Heart right ventricle (tissue), 16 donors: ENCODE data around the gene CORO2A. TPM values are rescaled to one million over a fixed set of nuclear protein-coding genes. Genes with fewer than 3 reads are reported as not detected.

Experiments used
- ATAC-seq, 8 donors: fragments of 200-7000 bp; cut with Tn5 transposase; one replicate each; pipeline ENCODE4 v1.9.1; 2020; ENCODE audit warnings: mild to moderate bottlenecking in 8 of 8, moderate library complexity in 8 of 8, moderate number of reproducible peaks in 1 of 8
- DNase-seq, 2 donors: peaks; one replicate each; pipeline ENCODE4 v3.0.0-alpha.2; 2020
- H3K27ac ChIP-seq, 10 donors: fragments of 200-600 bp; sonication (generic) in 2 of 10; one replicate each; pipeline versions ENCODE4 v1.5.0 to v1.8.0; 2020 to 2022; ENCODE audit warnings: mild to moderate bottlenecking in 3 of 10
- H3K27me3 ChIP-seq, 7 donors: fragments of 200-600 bp; one replicate each; pipeline ENCODE4 v1.8.0; 2021 to 2022; ENCODE audit warnings: mild to moderate bottlenecking in 2 of 7
- H3K36me3 ChIP-seq, 9 donors: fragments of 200-600 bp; sonication (generic) in 1 of 9; one replicate each; pipeline versions ENCODE4 v1.5.0 to v1.8.0; 2020 to 2022; ENCODE audit warnings: mild to moderate bottlenecking in 2 of 9
- H3K4me1 ChIP-seq, 9 donors: fragments of 200-600 bp; sonication (generic) in 1 of 9; one replicate each; pipeline versions ENCODE4 v1.5.0 to v1.8.0; 2020 to 2022; ENCODE audit warnings: mild to moderate bottlenecking in 4 of 9
- H3K4me3 ChIP-seq, 10 donors: fragments of 200-600 bp; sonication (generic) in 2 of 10; one replicate each; pipeline versions ENCODE4 v1.5.0 to v1.8.0; 2020 to 2022; ENCODE audit warnings: mild to moderate bottlenecking in 7 of 10, moderate library complexity in 2 of 10
- H3K9me3 ChIP-seq, 11 donors: fragments of 200-600 bp in 10 of 11; sonication (generic) in 2 of 11; one replicate each; pipeline versions ENCODE4 v1.5.0 to v1.8.0; 2013 to 2022; ENCODE audit warnings: mild to moderate bottlenecking in 2 of 11, control low read depth in 1 of 11, moderate library complexity in 1 of 11
- WGBS, 2 donors: extraction: QIAGEN DNeasy Blood & Tissue Kit; methylation state at CpG; one replicate each; pipeline ENCODE4 v1.1.7; 2013; ENCODE audit warnings: inconsistent platforms in 1 of 2; 5-methylcytosine and 5-hydroxymethylcytosine counted together
- intact Hi-C, 10 donors: fragments of 100-400 bp; cut with DNase I; formaldehyde crosslinking; loops; one replicate each; pipeline versions ENCODE4 v1.11.1 to v1.14.2; 2022
- polyA plus RNA-seq, 2 donors: library from polyadenylated mRNA; stranded (reverse); fragments of 200-250 nt; gene quantifications; one replicate each; pipeline ENCODE4 v1.2.3, GENCODE V29; 2013
- total RNA-seq, 10 donors: library from RNA; stranded (reverse); fragmentation: NEBNext Ultra II Directional in 3 of 10; extraction: Animal tissue kit (Norgen Biotek cat#: 25700) in 3 of 10; gene quantifications; one replicate each; pipeline versions ENCODE4 v1.2.1 to v1.2.4, GENCODE V29; 2021 to 2023
- TF ChIP-seq, protein P1 (sequence below), 9 donors: fragments of 200-600 bp; sonication (generic) in 2 of 9; IDR thresholded peaks; one replicate each; pipeline versions ENCODE4 v1.5.0 to v1.8.0; 2021 to 2022; ENCODE audit warnings: antibody characterized with exemption in 9 of 9, mild to moderate bottlenecking in 5 of 9, moderate library complexity in 1 of 9
- donor health status: Arrhythmogenic right ventricular cardiomyopathy.
- donor health status: ischemic (EF 13 %, LVEDD 7.1; RV severe dilation, severe dysfunction).
- donor health status: healthy with polysubstance abuse.
- donor health status: DM: no; HTN: yes; CAD: no.
- donor health status: DM: no; HTN: no; CAD: no.
- donor health status: ischemic (EF 25% LVEDD 6.9; RV normal size, moderate dysfunction).
- donor health status: ischemic (EF 25% LVEDD 5.7; RV mildly dilated, moderate dysfunction).
- donor health status: healthy.
- donor health status: DM: yes; HTN: yes; CAD: no.
- donor health status: Ischemic cardiomyopathy.
- donor health status: ischemic (EF 35%, LVEDD 5.7; RV mildly dilated, moderate dysfunction).
- donor health status: nonischemic (EF 11% LVEDD 7.7; RV severe dilation, severe dysfunction).
- donor health status: DM: yes; HTN: yes; CAD: no.
- donor health status: PGD.
- donor health status: ischemic (EF 29% LVEDD 5.4; RV normal size, mild dysfunction).
- donor health status: nonischemic (EF 23%, LVEDD 6.1; RV moderate dilation, normal function).

CORO2A gene
- total and polyA plus RNA-seq, 12 donors, result 0.06 to 0.90 (median 0.23) TPM

GRCh38 chr9:98185611-98186171, 6.7 kb downstream of the CORO2A start:
- Histone ChIP-seq H3K9me3 (no peaks in the 10 kb centered on the region), H3K4me3 (no peak overlapping the region), H3K27ac (no peak overlapping the region), H3K27me3 (peaks cover 0 to 4% (median 0%) of the 10 kb centered on the region in 7 donors), H3K36me3 (no peaks in the 10 kb centered on the region), H3K4me1 (peaks cover 0 to 4% (median 0%) of the 10 kb centered on the region in 9 donors)
- TF ChIP-seq, protein P1, sequence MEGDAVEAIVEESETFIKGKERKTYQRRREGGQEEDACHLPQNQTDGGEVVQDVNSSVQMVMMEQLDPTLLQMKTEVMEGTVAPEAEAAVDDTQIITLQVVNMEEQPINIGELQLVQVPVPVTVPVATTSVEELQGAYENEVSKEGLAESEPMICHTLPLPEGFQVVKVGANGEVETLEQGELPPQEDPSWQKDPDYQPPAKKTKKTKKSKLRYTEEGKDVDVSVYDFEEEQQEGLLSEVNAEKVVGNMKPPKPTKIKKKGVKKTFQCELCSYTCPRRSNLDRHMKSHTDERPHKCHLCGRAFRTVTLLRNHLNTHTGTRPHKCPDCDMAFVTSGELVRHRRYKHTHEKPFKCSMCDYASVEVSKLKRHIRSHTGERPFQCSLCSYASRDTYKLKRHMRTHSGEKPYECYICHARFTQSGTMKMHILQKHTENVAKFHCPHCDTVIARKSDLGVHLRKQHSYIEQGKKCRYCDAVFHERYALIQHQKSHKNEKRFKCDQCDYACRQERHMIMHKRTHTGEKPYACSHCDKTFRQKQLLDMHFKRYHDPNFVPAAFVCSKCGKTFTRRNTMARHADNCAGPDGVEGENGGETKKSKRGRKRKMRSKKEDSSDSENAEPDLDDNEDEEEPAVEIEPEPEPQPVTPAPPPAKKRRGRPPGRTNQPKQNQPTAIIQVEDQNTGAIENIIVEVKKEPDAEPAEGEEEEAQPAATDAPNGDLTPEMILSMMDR (IDR thresholded peaks at IDR 0.05), result no peak
- WGBS, 2 donors, result 68 to 72% methylated on average over 6 of the region's 6 CpGs
- DNase-seq, result no peak
- intact Hi-C loops, result no loop called here
- ATAC-seq, result no peak

- WGBS, 2 donors, result 82 to 93% methylated on average over 6 of the region's 6 CpGs
- no peak for DNase-seq
- intact Hi-C loops, result no loop called here
- H3K4me1 ChIP-seq, result peaks cover 0 to 5% (median 0%) of the 10 kb centered on the region in 9 donors
- H3K4me3 ChIP-seq, result no peak overlapping the region
- H3K27me3 ChIP-seq, result peaks cover 0 to 4% (median 0%) of the 10 kb centered on the region in 7 donors
- H3K36me3 ChIP-seq, result no peaks in the 10 kb centered on the region
- TF ChIP-seq, protein P1 (IDR thresholded peaks at IDR 0.05), result no peak
- H3K9me3 ChIP-seq, result no peaks in the 10 kb centered on the region
- peak overlapping the region in 1 of 10 donors; percentile 20 for H3K27ac ChIP-seq
- ATAC-seq, result no peak
These were observed 7.3 kb downstream of the CORO2A start for GRCh38 chr9:98185021-98185567.

DNA sequence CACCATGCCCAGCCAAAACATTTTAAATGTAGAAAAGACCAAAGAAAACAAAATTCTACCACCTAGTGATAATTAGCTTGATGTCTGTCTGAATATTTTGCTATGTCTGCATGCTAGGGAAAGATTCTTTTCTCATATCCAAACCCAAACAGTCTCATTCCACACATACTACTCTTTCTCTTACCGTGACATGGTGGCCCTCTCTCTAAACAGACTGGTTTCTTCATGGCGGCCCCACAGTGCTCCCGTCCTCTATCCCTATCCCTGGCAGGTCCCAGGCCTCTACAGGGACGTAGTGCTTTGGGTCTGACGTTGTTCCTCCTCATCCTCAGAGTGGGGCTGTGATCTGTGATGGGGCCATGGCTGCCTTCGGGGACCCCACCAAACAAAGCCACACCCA, 8.1 kb downstream of the CORO2A start:
- H3K4me1 ChIP-seq, result peaks cover 0 to 13% (median 0%) of the 10 kb centered on the region in 9 donors
- no peaks in the 10 kb centered on the region for H3K36me3 ChIP-seq
- TF ChIP-seq, protein P1 (IDR thresholded peaks at IDR 0.05), result no peak
- no peaks in the 10 kb centered on the region for H3K9me3 ChIP-seq
- no peak overlapping the region for H3K4me3 ChIP-seq
- peaks cover 0 to 4% (median 0%) of the 10 kb centered on the region in 7 donors for H3K27me3 ChIP-seq
- intact Hi-C loops, result no loop called here
- no peak overlapping the region for H3K27ac ChIP-seq
- DNase-seq (no peak), ATAC-seq (no peak)
- 82 to 87% methylated on average over 6 of the region's 6 CpGs for WGBS, 2 donors

DNA sequence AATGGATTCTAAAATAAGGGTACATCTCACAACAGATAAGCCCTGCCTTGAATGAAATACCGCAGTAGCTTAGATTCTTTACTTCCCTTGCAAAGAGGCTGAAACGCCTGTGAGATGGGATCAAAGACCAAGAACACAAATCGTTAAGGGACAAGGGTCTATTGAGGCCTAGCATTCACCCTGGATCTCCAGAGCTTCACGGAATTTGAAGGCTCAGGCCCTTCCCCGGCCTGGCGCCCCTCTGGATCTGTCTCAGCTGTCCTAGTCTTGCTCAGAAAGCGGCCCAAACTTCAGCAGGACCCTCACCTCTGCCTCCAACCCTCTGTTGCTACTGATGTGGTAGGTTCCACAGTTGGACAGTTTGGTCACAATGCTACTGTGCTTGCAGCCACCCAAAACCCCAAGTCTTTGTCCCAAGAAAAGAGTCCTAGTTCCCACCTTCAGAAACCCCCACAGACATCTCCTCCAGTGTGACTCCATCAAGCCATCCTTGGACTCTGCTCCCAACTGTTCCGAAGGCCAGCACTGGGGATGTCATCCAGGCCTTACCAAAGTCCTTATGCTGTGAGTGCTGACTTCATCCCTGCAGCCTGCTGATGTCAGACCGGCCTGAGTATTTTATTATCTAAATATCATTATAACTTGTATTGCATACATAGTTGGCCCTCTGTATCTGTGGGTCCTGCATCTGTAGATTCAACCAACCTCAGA, 9.4 kb downstream of the CORO2A start:
- H3K27me3 ChIP-seq, result peaks cover 0 to 4% (median 0%) of the 10 kb centered on the region in 7 donors
- DNase-seq, result no peak
- TF ChIP-seq, protein P1 (IDR thresholded peaks at IDR 0.05), result no peak
- peaks cover 0 to 13% (median 0%) of the 10 kb centered on the region in 9 donors for H3K4me1 ChIP-seq
- WGBS, 2 donors, result 86 to 87% methylated on average over 9 of the region's 9 CpGs
- no peak overlapping the region for H3K4me3 ChIP-seq
- H3K27ac ChIP-seq, result no peak overlapping the region
- no peaks in the 10 kb centered on the region for H3K9me3 ChIP-seq
- no peaks in the 10 kb centered on the region for H3K36me3 ChIP-seq
- ATAC-seq, result no peak
- intact Hi-C loops, result no loop called here
